Central memory CD4-positive, alpha-beta T cell (primary cell): ENCODE measurements around the gene SNAPC3.
"Not testable (repeated sequence)": the region's sequence is repeated elsewhere in the genome, so short reads cannot be mapped to it uniquely, and the experiment has no call there.

Experiments
- DNase-seq: peaks from one replicate; pipeline ENCODE4 v3.0.0; 2022
- total RNA-seq, 3 experiments: gene quantifications; one replicate each; lab custom pipeline; 2026; lab: John Stamatoyannopoulos, UW

Gene SNAPC3
- 33.2 to 41.8 (median 34.0) reads per million in 3 experiments for total RNA-seq

- DNase-seq = peak; percentile 94
Measured at GRCh38 chr9:15422372-15423230, at the start of gene SNAPC3. Gene SNAPC3, plus strand, starts transcription at chr9:15422876. Its CDS starts 4 bp downstream, at chr9:15422880.

GRCh38 chr9:15373881-15374280, 48.8 kb upstream of the SNAPC3 start:
- DNase-seq = no peak

- no peak for DNase-seq
Measured at GRCh38 chr9:15374310-15374709, 48.4 kb upstream of the SNAPC3 start.

GRCh38 chr9:15374825-15375224, 47.9 kb upstream of the SNAPC3 start:
- DNase-seq = no peak

GRCh38 chr9:15377625-15378540, 44.8 kb upstream of the SNAPC3 start:
- no peak for DNase-seq

GRCh38 chr9:15379317-15379716, 43.4 kb upstream of the SNAPC3 start:
- not testable (repeated sequence) for DNase-seq

GRCh38 chr9:15379888-15380287, 42.8 kb upstream of the SNAPC3 start:
- not testable (repeated sequence) for DNase-seq

GRCh38 chr9:15381491-15381890, 41.2 kb upstream of the SNAPC3 start:
- no peak for DNase-seq

GRCh38 chr9:15386465-15386864, 36.2 kb upstream of the SNAPC3 start:
- DNase-seq = no peak

- no peak for DNase-seq
Measured at GRCh38 chr9:15389173-15389572, 33.5 kb upstream of the SNAPC3 start.

GRCh38 chr9:15389631-15390030, 33.0 kb upstream of the SNAPC3 start:
- no peak for DNase-seq

- DNase-seq = no peak
Measured at GRCh38 chr9:15390201-15390600, 32.5 kb upstream of the SNAPC3 start.

GRCh38 chr9:15392363-15392762, 30.3 kb upstream of the SNAPC3 start:
- DNase-seq = no peak

- DNase-seq = no peak
Measured at GRCh38 chr9:15400281-15400941, 22.3 kb upstream of the SNAPC3 start.

- DNase-seq = no peak
Measured at GRCh38 chr9:15401266-15401665, 21.4 kb upstream of the SNAPC3 start.

GRCh38 chr9:15403155-15403554, 19.5 kb upstream of the SNAPC3 start:
- no peak for DNase-seq

GRCh38 chr9:15404171-15404570, 18.5 kb upstream of the SNAPC3 start:
- no peak for DNase-seq

- DNase-seq = peak; percentile 28
Measured at GRCh38 chr9:15416880-15417279, 5.8 kb upstream of the SNAPC3 start.

GRCh38 chr9:15417626-15418025, 5.0 kb upstream of the SNAPC3 start:
- DNase-seq = no peak

GRCh38 chr9:15420796-15421195, 1.9 kb upstream of the SNAPC3 start:
- no peak for DNase-seq

- DNase-seq = no peak
Measured at GRCh38 chr9:15421532-15421931, 1.1 kb upstream of the SNAPC3 start.

- DNase-seq = no peak
Measured at GRCh38 chr9:15421990-15422371, 695 bp upstream of the SNAPC3 start.
